Lung (tissue), 12 donors: ENCODE results near the gene ITGA3. TPM values are rescaled to one million over a fixed set of nuclear protein-coding genes. Genes with fewer than 3 reads are reported as not detected.

Experiments used
- ATAC-seq: fragments of 200-7000 bp; cut with Tn5 transposase; one replicate; pipeline ENCODE4 v1.9.1; 2020; ENCODE audit warnings: moderate number of reproducible peaks; ENCODE audit not compliant: insufficient read depth, low FRiP score
- DNase-seq, 3 donors: peaks; one replicate each; pipeline ENCODE4 v3.0.0-alpha.2; 2013 to 2017
- H3K27ac ChIP-seq, 2 donors: one replicate each; pipeline ENCODE4 v1.5.1; 2013; ENCODE audit warnings: mild to moderate bottlenecking in 2 of 2, moderate library complexity in 2 of 2, control low read depth in 1 of 2, inconsistent platforms in 1 of 2, low read depth in 1 of 2, low read length in 1 of 2
- H3K27me3 ChIP-seq, 3 donors: one replicate each; pipeline ENCODE4 v1.5.1; 2013; ENCODE audit warnings: low read length in 2 of 3; ENCODE audit not compliant: control insufficient read depth in 3 of 3, insufficient read depth in 3 of 3
- H3K36me3 ChIP-seq, 4 donors: one replicate each; pipeline ENCODE4 v1.5.1; 2013; ENCODE audit warnings: low read length in 4 of 4, mild to moderate bottlenecking in 1 of 4, moderate library complexity in 1 of 4; ENCODE audit not compliant: control insufficient read depth in 4 of 4, insufficient read depth in 4 of 4
- H3K4me1 ChIP-seq, 5 donors: one replicate each; pipeline ENCODE4 v1.5.1; 2013; ENCODE audit warnings: low read length in 5 of 5, mild to moderate bottlenecking in 2 of 5, moderate library complexity in 1 of 5; ENCODE audit not compliant: control insufficient read depth in 5 of 5, insufficient read depth in 5 of 5
- H3K4me3 ChIP-seq: one replicate; pipeline ENCODE4 v1.5.1; 2013; ENCODE audit warnings: mild to moderate bottlenecking, control low read depth, moderate library complexity
- H3K9ac ChIP-seq, 2 donors: one replicate each; pipeline ENCODE4 v1.5.1; 2013; ENCODE audit warnings: low read length in 2 of 2, control low read depth in 1 of 2; ENCODE audit not compliant: insufficient read depth in 1 of 2
- H3K9me3 ChIP-seq, 4 donors: one replicate each; pipeline ENCODE4 v1.5.1; 2013; ENCODE audit warnings: low read length in 3 of 4, mild to moderate bottlenecking in 1 of 4, moderate library complexity in 1 of 4; ENCODE audit not compliant: control insufficient read depth in 4 of 4, insufficient read depth in 3 of 4
- WGBS, 2 donors: extraction: QIAGEN DNeasy Blood & Tissue Kit; methylation state at CpG; one replicate each; pipeline ENCODE4 v1.1.7; 2013; 5-methylcytosine and 5-hydroxymethylcytosine counted together
- polyA plus RNA-seq, 2 donors: library from polyadenylated mRNA; stranded (reverse); fragments of 200-250 nt; gene quantifications; one replicate each; pipeline ENCODE4 v1.2.1, GENCODE V29; 2013
- total RNA-seq, 2 donors: library from RNA; depleted of rRNA in 1 of 2; stranded (reverse); fragments of >200 nt in 1 of 2; gene quantifications; one replicate each; pipeline ENCODE4 v1.2.1, GENCODE V29; 2014 to 2021
- TF ChIP-seq, protein P1 (sequence below): IDR thresholded peaks from 2 replicates; pipeline ENCODE4 v1.5.1; 2012; ENCODE audit warnings: mild to moderate bottlenecking; ENCODE audit errors: control extremely low read depth, extremely low read depth
- donor health status: control.
- donor health status: control.
- donor health status: Bipolar disorder and iron deficiency.
- donor health status: healthy.
- donor health status: DM: yes; HTN: yes; CAD: no.

The ITGA3 gene
- total and polyA plus RNA-seq, 4 donors, result 83.9 to 204 (median 133) TPM

DNA sequence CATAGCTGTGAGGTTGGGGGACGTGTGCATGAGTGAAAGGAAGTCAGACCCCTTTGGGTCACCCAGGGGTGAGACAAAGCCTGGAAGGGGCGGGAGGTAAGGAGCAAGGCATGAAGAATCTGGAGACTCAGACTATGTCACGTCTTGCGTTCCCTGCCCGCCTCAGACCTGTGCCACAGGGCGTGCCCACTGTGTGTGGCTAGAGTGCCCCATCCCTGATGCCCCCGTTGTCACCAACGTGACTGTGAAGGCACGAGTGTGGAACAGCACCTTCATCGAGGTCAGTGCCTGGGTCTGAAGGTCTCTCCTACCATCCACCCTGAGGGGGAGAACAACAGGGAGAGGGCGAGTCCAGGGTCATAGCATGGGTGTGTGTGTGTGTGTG is 24.2 kb downstream of the ITGA3 start:
- Histone ChIP-seq H3K27me3 (no peaks in the 10 kb centered on the region), H3K9me3 (no peaks in the 10 kb centered on the region), H3K4me3 (no peak overlapping the region), H3K36me3 (peaks cover 0 to 69% (median 4%) of the 10 kb centered on the region in 4 donors), H3K4me1 (no peaks in the 10 kb centered on the region), H3K27ac (peak overlapping the region; percentile 2 to 69), H3K9ac (no peak overlapping the region)
- 85 to 89% methylated on average over 11 of the region's 11 CpGs for WGBS, 2 donors
- TF ChIP-seq, protein P1, sequence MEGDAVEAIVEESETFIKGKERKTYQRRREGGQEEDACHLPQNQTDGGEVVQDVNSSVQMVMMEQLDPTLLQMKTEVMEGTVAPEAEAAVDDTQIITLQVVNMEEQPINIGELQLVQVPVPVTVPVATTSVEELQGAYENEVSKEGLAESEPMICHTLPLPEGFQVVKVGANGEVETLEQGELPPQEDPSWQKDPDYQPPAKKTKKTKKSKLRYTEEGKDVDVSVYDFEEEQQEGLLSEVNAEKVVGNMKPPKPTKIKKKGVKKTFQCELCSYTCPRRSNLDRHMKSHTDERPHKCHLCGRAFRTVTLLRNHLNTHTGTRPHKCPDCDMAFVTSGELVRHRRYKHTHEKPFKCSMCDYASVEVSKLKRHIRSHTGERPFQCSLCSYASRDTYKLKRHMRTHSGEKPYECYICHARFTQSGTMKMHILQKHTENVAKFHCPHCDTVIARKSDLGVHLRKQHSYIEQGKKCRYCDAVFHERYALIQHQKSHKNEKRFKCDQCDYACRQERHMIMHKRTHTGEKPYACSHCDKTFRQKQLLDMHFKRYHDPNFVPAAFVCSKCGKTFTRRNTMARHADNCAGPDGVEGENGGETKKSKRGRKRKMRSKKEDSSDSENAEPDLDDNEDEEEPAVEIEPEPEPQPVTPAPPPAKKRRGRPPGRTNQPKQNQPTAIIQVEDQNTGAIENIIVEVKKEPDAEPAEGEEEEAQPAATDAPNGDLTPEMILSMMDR, result no peak
- DNase-seq, result peak in 1 of 3 donors; percentile 7
- no peak for ATAC-seq

- no peak for ATAC-seq
- H3K9me3 ChIP-seq, result no peaks in the 10 kb centered on the region
- TF ChIP-seq, protein P1, result no peak
- H3K9ac ChIP-seq, result no peak overlapping the region
- H3K36me3 ChIP-seq, result peaks cover 0 to 64% (median 4%) of the 10 kb centered on the region in 4 donors
- WGBS, 2 donors, result 76 to 87% methylated on average over 7 of the region's 7 CpGs
- DNase-seq, result no peak
- H3K4me1 ChIP-seq, result no peaks in the 10 kb centered on the region
- H3K27me3 ChIP-seq, result no peaks in the 10 kb centered on the region
- H3K4me3 ChIP-seq, result no peak overlapping the region
- peak overlapping the region in 1 of 2 donors; percentile 69 for H3K27ac ChIP-seq
These were observed 24.9 kb downstream of the ITGA3 start for GRCh38 chr17:50080827-50081226.

DNA sequence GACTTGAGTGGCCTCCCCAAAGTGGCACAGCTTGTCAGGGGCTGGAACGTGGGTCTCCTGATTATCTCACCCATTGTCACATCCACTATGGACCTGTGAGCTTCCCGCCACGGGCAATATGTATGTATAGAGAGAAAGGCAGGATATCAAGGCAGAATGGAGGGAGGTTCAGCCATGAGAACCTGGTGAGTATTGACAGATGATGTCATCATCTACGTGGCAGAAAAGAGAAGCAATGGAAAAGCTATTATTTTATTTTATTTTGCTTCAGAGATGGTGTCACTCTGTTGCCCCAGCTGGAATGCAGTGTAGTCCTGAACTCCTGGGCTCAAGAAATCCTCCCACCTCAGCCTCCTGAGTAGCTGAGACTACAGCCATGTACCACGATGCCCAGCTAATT is 25.8 kb downstream of the ITGA3 start:
- TF ChIP-seq, protein P1, result no peak
- Histone ChIP-seq H3K4me3 (no peak overlapping the region), H3K36me3 (peaks cover 0 to 56% (median 4%) of the 10 kb centered on the region in 4 donors), H3K27me3 (no peaks in the 10 kb centered on the region), H3K27ac (no peak overlapping the region), H3K9me3 (no peaks in the 10 kb centered on the region), H3K4me1 (no peaks in the 10 kb centered on the region), H3K9ac (no peak overlapping the region)
- ATAC-seq (no peak), DNase-seq (no peak)
- 77 to 94% methylated on average over 5 of the region's 5 CpGs for WGBS, 2 donors
